Cardiac fibroblast (primary cell): ENCODE data around the gene PLD3.
A peak's percentile ranks its signal among the peaks of the same experiment; 100 is the strongest.

Source experiments
- DNase-seq, 2 donors: peaks; one replicate each; pipeline versions ENCODE4 v3.0.0 to v3.0.0-alpha.2; 2010; ENCODE audit warnings: low read depth in 2 of 2
- H3K4me3 ChIP-seq, 2 donors: replicated peaks in 1 of 2; 1 replicate in 1 of 2; 2 replicates in 1 of 2; pipeline ENCODE4 v1.5.1; 2011; ENCODE audit warnings: low read depth in 2 of 2, low read length in 2 of 2, mild to moderate bottlenecking in 2 of 2, moderate library complexity in 1 of 2
- TF ChIP-seq, protein P1 (sequence below): IDR thresholded peaks from one replicate; pipeline ENCODE4 v1.5.1; 2011; ENCODE audit warnings: low read depth, mild to moderate bottlenecking, low read length, inconsistent platforms

Gene PLD3

DNA sequence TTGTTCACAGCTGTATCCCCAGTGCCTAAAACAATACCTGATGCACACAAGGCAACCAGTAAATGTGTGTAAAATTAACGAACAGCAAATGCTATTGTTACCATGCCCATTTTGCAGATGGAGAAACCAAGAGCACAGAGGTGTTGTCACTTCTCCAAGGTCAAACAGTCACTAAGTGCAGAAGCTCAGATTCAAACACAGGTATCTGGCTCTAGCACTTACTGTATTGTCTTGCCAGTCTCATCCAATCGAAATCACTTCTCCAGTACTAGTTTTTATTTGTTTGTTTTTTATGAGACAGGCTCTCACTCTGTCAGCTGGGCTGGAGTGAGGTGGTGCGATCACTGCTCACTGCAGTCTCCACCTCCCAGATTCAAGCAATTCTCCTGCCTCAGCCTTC lies 13.7 kb downstream of the PLD3 start:
- no peak overlapping the region for H3K4me3 ChIP-seq
- no peak for DNase-seq
- TF ChIP-seq, protein P1, sequence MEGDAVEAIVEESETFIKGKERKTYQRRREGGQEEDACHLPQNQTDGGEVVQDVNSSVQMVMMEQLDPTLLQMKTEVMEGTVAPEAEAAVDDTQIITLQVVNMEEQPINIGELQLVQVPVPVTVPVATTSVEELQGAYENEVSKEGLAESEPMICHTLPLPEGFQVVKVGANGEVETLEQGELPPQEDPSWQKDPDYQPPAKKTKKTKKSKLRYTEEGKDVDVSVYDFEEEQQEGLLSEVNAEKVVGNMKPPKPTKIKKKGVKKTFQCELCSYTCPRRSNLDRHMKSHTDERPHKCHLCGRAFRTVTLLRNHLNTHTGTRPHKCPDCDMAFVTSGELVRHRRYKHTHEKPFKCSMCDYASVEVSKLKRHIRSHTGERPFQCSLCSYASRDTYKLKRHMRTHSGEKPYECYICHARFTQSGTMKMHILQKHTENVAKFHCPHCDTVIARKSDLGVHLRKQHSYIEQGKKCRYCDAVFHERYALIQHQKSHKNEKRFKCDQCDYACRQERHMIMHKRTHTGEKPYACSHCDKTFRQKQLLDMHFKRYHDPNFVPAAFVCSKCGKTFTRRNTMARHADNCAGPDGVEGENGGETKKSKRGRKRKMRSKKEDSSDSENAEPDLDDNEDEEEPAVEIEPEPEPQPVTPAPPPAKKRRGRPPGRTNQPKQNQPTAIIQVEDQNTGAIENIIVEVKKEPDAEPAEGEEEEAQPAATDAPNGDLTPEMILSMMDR, result no peak

GRCh38 chr19:40363069-40363468 lies 14.6 kb downstream of the PLD3 start:
- TF ChIP-seq, protein P1, result no peak
- peak in 1 of 2 donors; percentile 30 for DNase-seq
- no peak overlapping the region for H3K4me3 ChIP-seq

DNA sequence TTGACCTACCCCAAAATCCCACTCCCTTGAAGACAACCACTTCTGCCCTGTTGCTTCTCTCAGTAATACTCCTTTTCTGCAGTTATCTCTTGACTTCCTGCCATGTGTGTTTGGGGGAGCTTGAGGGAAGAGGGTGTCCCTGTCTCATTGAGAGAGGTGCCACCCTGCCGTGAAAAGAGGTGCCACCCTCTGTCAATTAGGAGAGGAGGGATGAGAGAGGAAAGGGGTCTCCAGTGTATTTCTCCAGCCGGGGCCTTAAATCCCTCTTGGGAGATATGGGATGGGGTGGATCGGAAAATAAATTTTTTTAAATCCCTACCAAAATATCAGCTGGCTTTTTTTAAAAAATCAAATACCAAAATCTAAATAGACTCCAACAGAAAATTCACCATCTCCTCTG lies 16.5 kb downstream of the PLD3 start:
- no peak overlapping the region for H3K4me3 ChIP-seq
- DNase-seq, result no peak
- TF ChIP-seq, protein P1, result no peak

DNA sequence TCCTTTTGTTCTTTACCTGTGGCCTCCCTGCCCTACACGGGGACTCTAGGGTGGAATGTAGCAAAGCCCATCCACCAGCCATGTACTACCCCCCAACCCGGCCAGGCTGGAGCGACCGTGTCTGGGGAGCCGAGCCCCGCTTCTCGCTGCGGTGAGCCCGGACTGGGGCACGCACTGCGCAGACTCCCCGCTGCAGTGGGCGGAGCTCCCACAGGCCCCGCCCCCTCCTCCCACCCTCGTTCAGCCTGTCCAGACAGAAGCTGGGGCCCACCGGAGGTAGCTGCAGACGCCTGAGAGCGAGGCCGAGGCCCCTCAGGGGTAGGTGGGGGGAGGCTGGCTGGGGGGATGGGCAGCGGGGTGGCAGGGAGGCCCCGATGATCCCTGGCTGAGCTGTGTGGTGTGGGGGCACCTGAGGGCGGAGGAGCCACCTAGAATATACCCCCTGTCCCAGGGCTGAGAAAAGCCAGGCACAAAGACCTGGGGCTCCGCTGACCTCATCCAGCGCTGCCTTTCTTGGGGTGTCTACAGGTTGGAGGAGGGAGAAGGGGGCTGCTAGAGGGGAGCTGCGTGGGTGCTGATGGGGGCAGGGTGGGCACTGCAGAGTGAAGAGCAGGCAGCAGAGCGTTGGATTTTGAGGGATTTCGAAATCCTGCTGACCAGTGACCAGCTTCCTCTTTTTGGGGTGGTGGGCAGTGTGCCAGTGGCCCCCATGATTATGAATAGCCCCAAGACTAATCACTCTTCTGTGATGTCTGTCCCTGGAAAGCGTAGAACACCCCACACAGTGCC lies 17.3 kb downstream of the PLD3 start:
- TF ChIP-seq, protein P1, result no peak
- DNase-seq, result peak; percentile 42 to 84
- peak overlapping the region; percentile 35 to 51 for H3K4me3 ChIP-seq

DNA sequence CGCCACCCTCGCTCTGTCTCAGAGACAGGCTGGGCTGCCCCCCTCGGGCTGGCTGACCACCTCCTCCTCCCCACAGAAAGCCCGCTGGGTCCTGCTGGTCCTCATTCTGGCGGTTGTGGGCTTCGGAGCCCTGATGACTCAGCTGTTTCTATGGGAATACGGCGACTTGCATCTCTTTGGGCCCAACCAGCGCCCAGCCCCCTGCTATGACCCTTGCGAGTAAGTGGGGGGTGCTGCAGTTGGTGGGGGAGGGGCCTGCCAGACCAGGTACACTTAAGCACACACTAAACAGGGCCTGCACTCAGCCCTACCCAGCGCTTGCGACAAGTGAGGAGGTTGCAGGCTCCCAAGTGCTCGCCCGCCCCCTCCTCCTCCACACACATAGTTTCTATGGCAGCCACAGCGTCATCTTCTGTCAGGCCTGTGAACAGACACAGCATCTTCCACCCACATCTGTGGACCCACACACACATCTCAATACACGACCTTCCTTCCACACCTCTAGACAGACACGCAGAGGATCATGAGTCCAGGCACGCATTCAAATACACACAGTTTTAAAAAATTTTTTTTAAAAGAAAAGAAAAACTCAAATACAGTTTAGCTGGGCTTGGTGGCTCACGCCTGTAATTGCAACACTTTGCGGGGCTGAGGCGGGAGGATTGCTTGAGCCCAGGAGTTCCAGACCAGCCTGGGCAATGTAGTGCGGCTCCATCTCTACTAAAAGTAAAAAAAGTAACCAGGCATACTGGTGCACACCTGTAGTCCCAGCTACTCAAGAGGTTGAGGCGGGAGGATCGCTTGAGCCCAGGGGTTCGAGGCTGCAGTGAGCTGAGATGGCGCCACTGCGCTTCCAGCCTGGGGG lies 18.4 kb downstream of the PLD3 start:
- TF ChIP-seq, protein P1, result no peak
- peak in 1 of 2 donors; percentile 26 for DNase-seq
- H3K4me3 ChIP-seq, result peak overlapping the region in 1 of 2 donors; percentile 51

DNA sequence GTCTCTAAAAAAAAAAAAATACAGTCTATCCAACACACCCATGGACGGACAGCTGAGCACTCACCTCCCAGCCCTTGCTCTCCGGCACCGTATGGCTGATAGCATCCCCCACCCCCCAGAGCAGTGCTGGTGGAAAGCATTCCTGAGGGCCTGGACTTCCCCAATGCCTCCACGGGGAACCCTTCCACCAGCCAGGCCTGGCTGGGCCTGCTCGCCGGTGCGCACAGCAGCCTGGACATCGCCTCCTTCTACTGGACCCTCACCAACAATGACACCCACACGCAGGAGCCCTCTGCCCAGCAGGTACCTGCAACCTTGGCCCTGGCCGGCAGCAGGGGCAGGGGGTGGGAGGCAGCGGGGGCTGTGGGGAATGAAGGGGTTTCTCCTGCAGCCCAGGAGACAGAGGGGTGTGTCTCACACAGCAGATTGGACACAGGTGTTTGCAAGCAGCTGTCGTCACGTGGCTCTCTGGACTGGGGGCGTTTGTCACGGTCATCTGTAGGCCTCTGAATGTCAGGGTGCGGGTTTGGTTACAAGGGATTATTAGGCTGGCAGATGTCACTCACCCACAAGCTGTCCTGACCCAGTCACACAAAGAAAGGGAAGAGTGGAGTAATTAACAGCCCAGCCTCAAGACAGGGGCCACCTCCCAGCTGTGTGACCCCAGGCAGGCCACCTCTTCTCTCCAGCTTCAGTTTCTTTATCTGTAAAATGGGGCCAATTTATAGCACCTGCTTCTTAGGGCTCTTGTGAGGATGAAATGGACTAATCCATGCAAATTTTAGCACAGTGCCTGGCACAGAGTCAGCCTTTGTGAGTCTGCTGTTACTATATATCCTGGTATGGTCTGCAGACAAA lies 19.3 kb downstream of the PLD3 start:
- H3K4me3 ChIP-seq, result no peak overlapping the region
- no peak for DNase-seq
- TF ChIP-seq, protein P1, result no peak
